ENCODE measurements around the gene SLC12A7. TPM values are rescaled to one million over a fixed set of nuclear protein-coding genes. Genes with fewer than 3 reads are reported as not detected.

Gene SLC12A7
- total RNA-seq, 1 experiment from 2014 or later = 207 TPM

GRCh38 chr5:1068895-1069719 is 42.8 kb downstream of the SLC12A7 start:
- BruUV-seq (replicated peaks) = no TSS peak
- H4K20me1 ChIP-seq (ENCODE audit: insufficient read depth) = peaks cover 7% of the 10 kb centered on the region
- no peaks in the 10 kb centered on the region for H3K36me3 ChIP-seq (ENCODE audit: low read depth)
- no peaks in the 10 kb centered on the region for H3F3A ChIP-seq (ENCODE audit: insufficient read depth, low read depth)
- intact Hi-C loops (cut with micrococcal nuclease; ENCODE audit: unreplicated experiment) = loop anchor here (5.0 kb wide), 1 partner anchor 73 kb away; no protein-coding TSS in a partner anchor
- no peaks in the 10 kb centered on the region for H3K27me3 ChIP-seq (ENCODE audit: insufficient read depth, low read depth)
- no peaks in the 10 kb centered on the region for H3K4me1 ChIP-seq (replicated peaks; ENCODE audit: insufficient read depth)
- no peak overlapping the region for H2AFZ ChIP-seq
- TF ChIP-seq CTCF (conservative IDR thresholded peaks at IDR 0.05) (no peak), EZH2 (IDR thresholded peaks at IDR 0.05; ENCODE audit: low read depth) (no peak)
- H3K9me2 ChIP-seq (ENCODE audit: insufficient read depth) = no peaks in the 10 kb centered on the region
- H3K27ac ChIP-seq = no peak overlapping the region
- POLR2A ChIA-PET (ENCODE audit: unreplicated experiment) = no interaction called here
- CTCF ChIA-PET = no interaction called here
- DNase-seq = no peak
- no peak overlapping the region for H3K4me2 ChIP-seq
- no peaks in the 10 kb centered on the region for H3K79me2 ChIP-seq (ENCODE audit: low read depth)
- H3K9me3 ChIP-seq (ENCODE audit: insufficient read depth, low read depth) = no peaks in the 10 kb centered on the region
- H3K4me3 ChIP-seq = no peak overlapping the region

- peaks cover 2% of the 10 kb centered on the region for H4K20me1 ChIP-seq (ENCODE audit: insufficient read depth)
- no peak overlapping the region for H2AFZ ChIP-seq
- H3K27me3 ChIP-seq (ENCODE audit: insufficient read depth, low read depth) = no peaks in the 10 kb centered on the region
- no peaks in the 10 kb centered on the region for H3F3A ChIP-seq (ENCODE audit: insufficient read depth, low read depth)
- H3K4me3 ChIP-seq = no peak overlapping the region
- POLR2A ChIA-PET (ENCODE audit: unreplicated experiment) = no interaction called here
- DNase-seq = no peak
- no peak overlapping the region for H3K4me2 ChIP-seq
- no peak for TF ChIP-seq EZH2 (IDR thresholded peaks at IDR 0.05; ENCODE audit: low read depth)
- TF ChIP-seq CTCF (conservative IDR thresholded peaks at IDR 0.05) = no peak
- no peaks in the 10 kb centered on the region for H3K9me2 ChIP-seq (ENCODE audit: insufficient read depth)
- no peaks in the 10 kb centered on the region for H3K9me3 ChIP-seq (ENCODE audit: insufficient read depth, low read depth)
- no peaks in the 10 kb centered on the region for H3K79me2 ChIP-seq (ENCODE audit: low read depth)
- CTCF ChIA-PET = interaction anchor here (0.5 kb wide), 1 partner anchor 70 kb away, joined by 8 read pairs; no protein-coding TSS in a partner anchor
- no TSS peak for BruUV-seq (replicated peaks)
- H3K36me3 ChIP-seq (ENCODE audit: low read depth) = no peaks in the 10 kb centered on the region
- intact Hi-C loops (cut with micrococcal nuclease; ENCODE audit: unreplicated experiment) = loop anchor here (5.0 kb wide), 1 partner anchor 74 kb away; no protein-coding TSS in a partner anchor
- H3K4me1 ChIP-seq (replicated peaks; ENCODE audit: insufficient read depth) = no peaks in the 10 kb centered on the region
- no peak overlapping the region for H3K27ac ChIP-seq
These were observed 43.5 kb downstream of the SLC12A7 start for GRCh38 chr5:1068204-1068894.

- H3K79me2 ChIP-seq (ENCODE audit: low read depth) = no peaks in the 10 kb centered on the region
- no peaks in the 10 kb centered on the region for H3F3A ChIP-seq (ENCODE audit: insufficient read depth, low read depth)
- TF ChIP-seq CTCF (conservative IDR thresholded peaks at IDR 0.05) = no peak
- no peak for TF ChIP-seq EZH2 (IDR thresholded peaks at IDR 0.05; ENCODE audit: low read depth)
- no peak overlapping the region for H3K4me3 ChIP-seq
- no TSS peak for BruUV-seq (replicated peaks)
- H3K4me2 ChIP-seq = no peak overlapping the region
- ChIA-PET POLR2A (ENCODE audit: unreplicated experiment) (no interaction called here), CTCF (interaction anchor here (0.5 kb wide), 1 partner anchor 71 kb away, joined by 8 read pairs; no protein-coding TSS in a partner anchor)
- H3K9me3 ChIP-seq (ENCODE audit: insufficient read depth, low read depth) = no peaks in the 10 kb centered on the region
- no peak overlapping the region for H3K27ac ChIP-seq
- no peak overlapping the region for H2AFZ ChIP-seq
- intact Hi-C loops (cut with micrococcal nuclease; ENCODE audit: unreplicated experiment) = loop anchor here (5.0 kb wide), 1 partner anchor 75 kb away; no protein-coding TSS in a partner anchor
- no peaks in the 10 kb centered on the region for H3K27me3 ChIP-seq (ENCODE audit: insufficient read depth, low read depth)
- no peaks in the 10 kb centered on the region; the same call in 1 of the 2 replicates for H4K20me1 ChIP-seq (ENCODE audit: insufficient read depth)
- no peaks in the 10 kb centered on the region for H3K36me3 ChIP-seq (ENCODE audit: low read depth)
- no peaks in the 10 kb centered on the region for H3K9me2 ChIP-seq (ENCODE audit: insufficient read depth)
- DNase-seq = no peak
- H3K4me1 ChIP-seq (replicated peaks; ENCODE audit: insufficient read depth) = no peaks in the 10 kb centered on the region
These were observed 44.4 kb downstream of the SLC12A7 start for GRCh38 chr5:1067141-1068121.

Measured in PC-9 (cell line).